Fibroblast of the aortic adventitia (primary cell): Measurements from ENCODE around the gene B3GNT5. TPM values are rescaled to one million over a fixed set of nuclear protein-coding genes. Genes with fewer than 3 reads are reported as not detected.

Source experiments
- DNase-seq: peaks from one replicate; pipeline ENCODE4 v3.0.0-alpha.2; 2010; ENCODE audit warnings: low read depth
- H3K4me3 ChIP-seq: 2 replicates; pipeline ENCODE4 v1.5.1; 2011; ENCODE audit warnings: low read depth, mild to moderate bottlenecking, control low read depth, low read length, moderate library complexity
- total RNA-seq: library from RNA; depleted of rRNA; stranded (reverse); fragments of >200 nt; gene quantifications from 2 replicates; pipeline ENCODE4 v1.2.3, GENCODE V29; 2012; ENCODE audit warnings: low replicate concordance
- TF ChIP-seq, protein P1 (sequence below): IDR thresholded peaks from 2 replicates; pipeline ENCODE4 v1.5.1; 2011; ENCODE audit warnings: mild to moderate bottlenecking, low read length, control low read depth, inconsistent platforms; ENCODE audit not compliant: insufficient read depth

Gene B3GNT5
- total RNA-seq, 1 donor, result 4.7 TPM

DNA sequence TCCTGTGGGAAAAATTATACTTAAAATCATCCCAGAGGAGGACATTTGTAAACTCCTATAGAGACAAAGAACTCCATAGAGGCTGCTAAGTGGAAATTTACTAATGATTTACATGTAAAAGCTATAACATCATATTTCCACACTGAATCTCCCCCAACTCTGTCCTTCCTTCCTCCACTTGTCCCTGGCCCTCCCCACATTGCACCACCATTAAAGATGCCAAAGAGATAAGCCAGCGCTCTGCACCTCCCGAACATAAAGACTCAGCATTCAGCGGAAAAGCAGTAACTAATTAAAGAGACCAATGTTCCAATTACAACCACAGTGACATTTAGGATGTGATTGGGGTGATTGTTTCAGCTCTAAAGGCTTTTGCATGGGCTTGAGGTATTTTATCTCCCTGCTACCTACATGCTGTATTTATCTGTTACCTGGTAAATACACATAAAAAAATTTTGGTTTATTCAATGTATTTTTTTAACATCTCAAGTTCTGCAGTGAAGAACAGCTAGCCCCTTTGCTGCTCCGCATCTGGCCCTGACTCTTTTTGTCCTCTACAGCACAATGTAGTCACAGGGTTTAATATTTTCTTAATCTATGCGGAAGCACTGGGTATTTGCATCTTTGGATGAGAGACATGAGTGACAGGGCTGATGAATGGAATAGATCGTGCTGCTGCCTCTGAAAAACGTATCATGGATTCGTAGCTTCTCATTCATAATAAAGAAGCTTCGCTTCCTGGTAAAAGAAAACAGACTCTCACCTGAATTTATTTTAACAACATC lies 35.3 kb upstream of the B3GNT5 start:
- H3K4me3 ChIP-seq, result no peak overlapping the region
- TF ChIP-seq, protein P1, sequence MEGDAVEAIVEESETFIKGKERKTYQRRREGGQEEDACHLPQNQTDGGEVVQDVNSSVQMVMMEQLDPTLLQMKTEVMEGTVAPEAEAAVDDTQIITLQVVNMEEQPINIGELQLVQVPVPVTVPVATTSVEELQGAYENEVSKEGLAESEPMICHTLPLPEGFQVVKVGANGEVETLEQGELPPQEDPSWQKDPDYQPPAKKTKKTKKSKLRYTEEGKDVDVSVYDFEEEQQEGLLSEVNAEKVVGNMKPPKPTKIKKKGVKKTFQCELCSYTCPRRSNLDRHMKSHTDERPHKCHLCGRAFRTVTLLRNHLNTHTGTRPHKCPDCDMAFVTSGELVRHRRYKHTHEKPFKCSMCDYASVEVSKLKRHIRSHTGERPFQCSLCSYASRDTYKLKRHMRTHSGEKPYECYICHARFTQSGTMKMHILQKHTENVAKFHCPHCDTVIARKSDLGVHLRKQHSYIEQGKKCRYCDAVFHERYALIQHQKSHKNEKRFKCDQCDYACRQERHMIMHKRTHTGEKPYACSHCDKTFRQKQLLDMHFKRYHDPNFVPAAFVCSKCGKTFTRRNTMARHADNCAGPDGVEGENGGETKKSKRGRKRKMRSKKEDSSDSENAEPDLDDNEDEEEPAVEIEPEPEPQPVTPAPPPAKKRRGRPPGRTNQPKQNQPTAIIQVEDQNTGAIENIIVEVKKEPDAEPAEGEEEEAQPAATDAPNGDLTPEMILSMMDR, result no peak
- DNase-seq, result no peak

GRCh38 chr3:183218826-183219225 lies 34.2 kb upstream of the B3GNT5 start:
- TF ChIP-seq, protein P1, result no peak
- no peak overlapping the region for H3K4me3 ChIP-seq
- no peak for DNase-seq

GRCh38 chr3:183220828-183221227 lies 32.2 kb upstream of the B3GNT5 start:
- TF ChIP-seq, protein P1, result no peak
- H3K4me3 ChIP-seq, result no peak overlapping the region
- DNase-seq, result no peak

DNA sequence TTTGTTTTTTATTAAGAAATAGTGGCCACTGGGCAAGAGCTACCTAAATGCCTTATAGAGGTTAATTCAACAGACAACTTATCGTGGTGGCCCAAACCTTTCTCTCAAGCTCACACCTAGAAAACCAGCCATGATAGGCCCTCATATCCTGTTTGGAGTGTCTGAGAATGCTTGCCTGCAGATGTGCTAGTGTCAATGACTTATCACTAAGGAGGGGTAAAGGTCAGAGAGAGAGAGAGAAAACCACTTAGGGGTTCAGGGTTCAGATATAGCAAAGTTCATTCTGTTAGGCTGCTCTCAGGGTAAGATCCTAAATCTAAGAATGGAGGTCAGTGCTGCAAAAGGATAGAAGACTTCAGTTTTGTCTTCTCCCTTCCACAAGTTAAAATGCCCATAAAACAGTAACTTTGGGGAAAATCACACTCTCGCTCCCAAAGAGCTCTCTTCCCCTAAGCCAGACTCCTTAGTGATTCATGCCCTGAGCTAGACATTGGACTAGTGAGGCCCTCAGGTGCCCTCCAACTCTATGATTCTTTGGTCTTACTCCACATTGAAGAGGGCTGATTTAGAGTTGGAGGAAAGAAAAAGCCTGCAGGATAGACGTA lies 30.3 kb upstream of the B3GNT5 start:
- H3K4me3 ChIP-seq, result no peak overlapping the region
- DNase-seq, result no peak
- TF ChIP-seq, protein P1, result no peak

DNA sequence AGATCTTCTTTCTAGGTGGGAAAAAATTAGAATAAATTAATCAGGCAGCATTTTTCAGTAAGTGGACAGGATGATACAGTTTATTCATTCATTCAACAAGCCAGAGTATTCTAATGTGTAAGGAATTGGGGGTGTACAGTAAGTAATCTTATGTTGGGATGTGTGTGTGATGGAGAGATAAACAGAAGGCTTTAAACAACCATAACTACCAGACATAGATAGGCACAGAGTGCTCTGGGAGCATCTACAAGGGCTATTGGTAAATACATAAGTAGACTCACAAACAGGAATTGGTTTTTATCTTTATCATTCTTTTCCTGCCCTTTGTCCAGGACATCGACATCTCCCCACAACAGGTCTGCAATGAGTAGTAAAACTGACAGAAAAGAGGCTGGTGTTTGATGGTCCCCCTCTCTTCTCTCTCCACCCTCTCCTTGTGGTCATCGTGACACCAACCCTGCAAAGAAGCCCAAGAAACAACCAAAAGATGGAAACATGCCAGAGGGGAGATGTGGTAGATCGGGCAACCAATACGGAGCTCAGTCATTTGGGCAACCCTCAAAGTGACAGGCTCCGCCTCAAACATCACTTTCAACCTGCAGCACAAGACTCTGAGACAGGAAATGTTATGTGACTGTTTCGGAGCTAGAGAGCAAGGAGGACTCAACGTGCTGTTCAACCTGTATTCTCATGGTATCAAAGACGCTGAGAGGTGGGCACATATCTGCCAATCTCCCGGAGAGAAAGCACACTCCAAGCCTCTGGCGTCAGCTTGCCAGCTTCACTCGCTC lies 28.7 kb upstream of the B3GNT5 start:
- H3K4me3 ChIP-seq, result no peak overlapping the region
- TF ChIP-seq, protein P1, result no peak
- no peak for DNase-seq

- no peak overlapping the region for H3K4me3 ChIP-seq
- TF ChIP-seq, protein P1, result no peak
- DNase-seq, result no peak
These were observed 26.6 kb upstream of the B3GNT5 start for GRCh38 chr3:183226333-183226890.
